Measurements from ENCODE around the gene RADIL. TPM values are rescaled to one million over a fixed set of nuclear protein-coding genes. Genes with fewer than 3 reads are reported as not detected.

The RADIL gene
- total RNA-seq, 2 donors from 2014 or later: 2.1 to 29.0 TPM

GRCh38 chr7:4816419-4817080 is 67.0 kb downstream of the RADIL start:
- intact Hi-C loops (cut with DNase I): no loop called here
- H3K27ac ChIP-seq: no peak overlapping the region
- no peak for TF ChIP-seq CTCF (IDR thresholded peaks at IDR 0.05)
- TF ChIP-seq POLR2A (IDR thresholded peaks at IDR 0.05): no peak
- no peak overlapping the region for H3K4me3 ChIP-seq
- H3K4me1 ChIP-seq: no peaks in the 10 kb centered on the region
- H3K9me3 ChIP-seq: no peaks in the 10 kb centered on the region
- ATAC-seq (no peak), DNase-seq (no peak)
- H3K36me3 ChIP-seq (replicated peaks in 1 of 2; ENCODE audit: insufficient read depth in 1 of 2, low read depth in 2 of 2): no peaks in the 10 kb centered on the region
- WGBS, 2 donors: 87 to 88% methylated on average over 16 to 25 of the region's 26 CpGs
- no peaks in the 10 kb centered on the region for H3K27me3 ChIP-seq

GRCh38 chr7:4815609-4816418 is 67.7 kb downstream of the RADIL start:
- no peaks in the 10 kb centered on the region for H3K9me3 ChIP-seq
- TF ChIP-seq POLR2A (IDR thresholded peaks at IDR 0.05): no peak
- no peak for TF ChIP-seq CTCF (IDR thresholded peaks at IDR 0.05)
- no peak overlapping the region for H3K27ac ChIP-seq
- intact Hi-C loops (cut with DNase I): no loop called here
- no peak overlapping the region for H3K4me3 ChIP-seq
- peak in 1 of 4 donors; percentile 9 for DNase-seq
- H3K4me1 ChIP-seq: no peaks in the 10 kb centered on the region
- WGBS, 2 donors: 86 to 92% methylated on average over 21 to 36 of the region's 38 CpGs
- no peaks in the 10 kb centered on the region for H3K36me3 ChIP-seq (replicated peaks in 1 of 2; ENCODE audit: insufficient read depth in 1 of 2, low read depth in 2 of 2)
- no peaks in the 10 kb centered on the region for H3K27me3 ChIP-seq
- no peak for ATAC-seq

GRCh38 chr7:4815121-4815520 is 68.4 kb downstream of the RADIL start:
- no peaks in the 10 kb centered on the region for H3K27me3 ChIP-seq
- intact Hi-C loops (cut with DNase I): no loop called here
- no peak overlapping the region for H3K27ac ChIP-seq
- no peak overlapping the region for H3K4me3 ChIP-seq
- no peaks in the 10 kb centered on the region for H3K9me3 ChIP-seq
- DNase-seq: no peak
- no peaks in the 10 kb centered on the region for H3K36me3 ChIP-seq (replicated peaks in 1 of 2; ENCODE audit: insufficient read depth in 1 of 2, low read depth in 2 of 2)
- no peaks in the 10 kb centered on the region for H3K4me1 ChIP-seq
- 88 to 95% methylated on average over 7 to 13 of the region's 14 CpGs for WGBS, 2 donors
- no peak for ATAC-seq
- no peak for TF ChIP-seq CTCF (IDR thresholded peaks at IDR 0.05)
- TF ChIP-seq POLR2A (IDR thresholded peaks at IDR 0.05): no peak

- Histone ChIP-seq H3K9me3 (no peaks in the 10 kb centered on the region), H3K36me3 (replicated peaks in 1 of 2; ENCODE audit: insufficient read depth in 1 of 2, low read depth in 2 of 2) (no peaks in the 10 kb centered on the region), H3K27me3 (no peaks in the 10 kb centered on the region), H3K4me1 (no peaks in the 10 kb centered on the region), H3K4me3 (no peak overlapping the region), H3K27ac (no peak overlapping the region)
- ATAC-seq (no peak), DNase-seq (no peak)
- intact Hi-C loops (cut with DNase I): no loop called here
- 46 to 64% methylated on average over 9 to 14 of the region's 14 CpGs for WGBS, 2 donors
- TF ChIP-seq CTCF (IDR thresholded peaks at IDR 0.05) (no peak), POLR2A (IDR thresholded peaks at IDR 0.05) (no peak)
Observed at GRCh38 chr7:4814433-4814832, 69.1 kb downstream of the RADIL start.

Measured in body of pancreas (tissue), 4 donors.